ENCODE data around the gene NOSTRIN.
"Not testable (repeated sequence)": the region's sequence is repeated elsewhere in the genome, so short reads cannot be mapped to it uniquely, and the experiment has no call there.

The NOSTRIN gene

GRCh38 chr2:168801961-168802858, at the start of gene NOSTRIN:
TSS of gene NOSTRIN (plus strand) at chr2:168802637. CDS start at chr2:168802647, 10 bp downstream.
- DNase-seq (ENCODE audit: low read depth), result no peak

- DNase-seq (ENCODE audit: low read depth), result no peak
These were observed 48.6 kb upstream of the NOSTRIN start for GRCh38 chr2:168753765-168754329.

- DNase-seq (ENCODE audit: low read depth), result no peak
These were observed 45.2 kb upstream of the NOSTRIN start for GRCh38 chr2:168757223-168757622.

DNA sequence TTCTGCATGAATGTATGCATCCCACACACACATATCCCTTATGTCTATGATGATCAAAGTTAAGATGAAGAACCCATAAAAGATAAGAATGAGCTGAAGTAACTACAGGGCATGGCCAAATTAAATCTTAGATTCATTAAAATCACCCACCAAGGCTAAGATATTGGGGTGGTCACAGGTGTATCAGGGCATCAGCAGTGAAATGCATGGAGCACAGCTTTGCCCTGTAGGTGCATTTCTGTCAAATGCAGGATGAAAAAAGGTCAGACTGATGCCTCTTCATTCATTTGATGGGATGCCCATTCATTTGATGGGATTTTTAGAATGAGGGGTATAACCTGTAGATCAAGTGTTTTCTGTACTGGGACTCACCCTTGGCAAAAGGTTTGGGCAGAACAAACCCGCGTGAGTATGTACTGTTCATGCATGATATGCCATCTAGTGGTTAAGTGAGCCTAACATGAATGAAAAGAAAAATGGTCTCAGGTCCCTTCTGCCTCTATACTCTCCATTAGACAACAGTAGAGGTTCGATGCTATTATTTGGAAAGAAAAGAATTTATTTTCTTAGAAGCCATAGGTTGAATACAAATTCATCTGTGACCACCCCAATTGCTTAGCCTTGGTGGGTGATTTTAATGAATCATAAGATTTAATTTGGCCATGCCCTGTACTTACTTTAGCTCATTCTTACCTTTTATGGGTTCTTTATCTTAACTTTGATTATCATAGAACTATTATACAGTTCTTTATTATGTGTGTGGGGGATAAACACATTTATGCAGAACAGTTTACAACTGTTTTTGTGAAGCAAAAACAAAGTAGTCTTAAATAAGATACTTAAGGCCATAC, 43.2 kb upstream of the NOSTRIN start:
- no peak for DNase-seq (ENCODE audit: low read depth)

DNA sequence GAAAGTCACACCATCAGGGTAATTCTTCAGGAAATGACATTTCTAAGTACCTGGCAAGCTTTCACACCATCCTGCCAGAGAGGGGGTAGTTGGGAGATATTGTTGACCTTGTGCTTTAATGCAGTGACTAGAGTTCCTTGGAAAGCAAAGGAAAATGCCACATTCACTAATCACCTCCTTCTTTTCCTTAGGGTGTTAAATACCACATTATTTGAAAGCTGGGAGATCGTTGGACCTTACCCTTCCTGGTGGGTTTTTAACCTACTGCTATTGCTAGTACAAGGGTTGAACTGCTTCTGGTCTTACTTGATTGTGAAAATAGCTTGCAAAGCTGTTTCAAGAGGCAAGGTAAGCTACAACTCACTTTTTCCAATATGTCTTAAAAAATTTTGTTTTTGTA, 37.0 kb upstream of the NOSTRIN start:
- no peak for DNase-seq (ENCODE audit: low read depth)

GRCh38 chr2:168766600-168766999, 35.8 kb upstream of the NOSTRIN start:
- DNase-seq (ENCODE audit: low read depth), result no peak

GRCh38 chr2:168767258-168767657, 35.2 kb upstream of the NOSTRIN start:
- no peak for DNase-seq (ENCODE audit: low read depth)

GRCh38 chr2:168768357-168768756, 34.1 kb upstream of the NOSTRIN start:
- not testable (repeated sequence) for DNase-seq (ENCODE audit: low read depth)

DNA sequence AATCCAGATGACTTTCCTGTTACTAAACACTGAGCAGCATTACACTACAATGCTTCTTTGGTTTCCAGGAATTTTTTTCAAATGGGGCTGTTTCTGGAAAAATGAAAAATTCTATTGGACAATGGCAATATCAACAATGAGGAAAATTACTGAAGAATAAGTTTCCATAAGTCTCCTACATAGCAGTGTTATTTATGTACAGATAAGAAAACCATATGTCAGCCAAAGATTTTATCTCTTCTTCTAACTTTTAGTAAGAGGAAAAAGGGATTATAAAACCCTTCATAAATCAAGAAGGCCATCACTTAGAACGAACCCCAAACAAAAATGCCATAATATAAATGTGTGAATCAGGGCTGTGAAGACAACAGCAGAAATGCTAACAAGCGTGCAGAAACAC, 31.6 kb upstream of the NOSTRIN start:
- DNase-seq (ENCODE audit: low read depth), result no peak

- DNase-seq (ENCODE audit: low read depth), result no peak
These were observed 29.7 kb upstream of the NOSTRIN start for GRCh38 chr2:168772704-168773103.

DNA sequence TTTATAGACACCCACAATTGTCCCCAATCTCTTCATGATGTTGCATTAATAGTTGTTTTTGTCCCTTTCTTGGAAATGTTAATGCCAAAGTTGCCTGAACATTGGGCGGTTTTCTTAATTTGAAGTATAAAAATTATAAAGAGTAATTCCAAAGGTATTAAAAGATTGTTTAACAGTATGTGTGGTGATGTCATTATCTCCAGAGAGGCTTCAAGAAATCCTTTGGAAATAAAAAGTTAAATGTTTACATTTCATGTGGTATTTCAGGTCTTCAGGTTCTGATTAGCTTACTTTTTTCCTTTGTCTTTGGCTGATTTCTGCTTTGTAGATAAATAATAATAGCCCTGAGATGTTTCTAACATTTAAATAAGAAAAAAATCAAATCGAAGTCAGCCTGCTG, 29.3 kb upstream of the NOSTRIN start:
- no peak for DNase-seq (ENCODE audit: low read depth)

DNA sequence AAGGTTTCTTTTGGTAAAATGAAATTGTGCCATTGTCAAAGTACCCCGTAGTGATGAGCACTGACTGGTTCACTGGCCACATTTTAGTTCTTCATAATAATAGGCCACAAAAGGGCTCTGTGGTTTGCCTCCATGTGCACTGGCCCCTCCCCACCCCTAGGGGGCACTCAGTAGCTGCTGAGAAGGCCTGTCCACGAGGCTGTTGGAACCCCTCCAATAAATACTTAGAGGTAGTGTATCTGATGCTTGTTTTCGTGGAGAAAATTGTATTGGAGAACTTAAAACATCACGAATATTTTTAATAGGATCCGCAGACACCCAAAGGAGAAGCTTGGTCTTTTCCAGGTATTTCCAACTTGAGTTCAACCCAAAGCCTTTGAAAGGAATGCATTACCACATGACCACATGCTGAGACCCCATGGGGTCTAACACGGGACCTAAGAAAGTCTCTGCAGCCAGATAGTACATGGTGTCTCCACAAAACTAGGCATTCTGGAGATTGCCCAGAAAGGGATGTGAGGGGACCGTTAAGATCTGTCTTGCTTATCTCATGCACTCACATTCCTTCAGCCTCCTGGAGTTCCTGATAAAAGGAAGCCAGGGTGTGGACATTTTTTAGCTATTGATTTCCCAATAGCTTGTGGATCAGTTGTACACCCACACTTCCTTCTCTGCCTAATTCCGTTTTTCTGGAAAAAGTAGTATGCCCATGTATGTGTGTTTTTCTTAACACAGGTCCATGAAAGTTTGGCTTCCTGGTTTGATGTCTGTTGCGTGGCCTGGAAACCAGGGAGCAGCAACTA, 28.5 kb upstream of the NOSTRIN start:
- no peak for DNase-seq (ENCODE audit: low read depth)

- no peak for DNase-seq (ENCODE audit: low read depth)
These were observed 26.6 kb upstream of the NOSTRIN start for GRCh38 chr2:168775837-168776236.

- no peak for DNase-seq (ENCODE audit: low read depth)
These were observed 21.8 kb upstream of the NOSTRIN start for GRCh38 chr2:168780669-168781071.

- no peak for DNase-seq (ENCODE audit: low read depth)
These were observed 21.1 kb upstream of the NOSTRIN start for GRCh38 chr2:168781191-168781817.

DNA sequence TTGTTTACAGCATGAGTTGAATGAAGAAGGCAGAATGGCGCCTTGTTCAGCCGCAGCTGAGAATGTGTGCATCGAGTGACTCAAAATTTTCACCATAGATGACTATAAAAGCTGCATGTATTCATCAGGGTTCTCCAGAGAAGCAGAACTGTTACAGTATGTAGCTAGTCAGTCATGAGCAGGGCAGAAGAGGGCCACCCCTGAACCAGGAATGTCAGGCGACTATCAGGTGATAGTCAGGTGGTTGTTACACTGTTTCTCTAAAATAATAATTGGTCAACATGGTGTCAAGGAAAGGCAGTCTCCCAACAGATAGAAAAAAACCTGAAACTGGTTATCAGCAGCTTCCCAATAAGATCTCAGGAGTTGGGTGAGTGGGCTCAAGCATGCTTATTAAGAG, 20.2 kb upstream of the NOSTRIN start:
- DNase-seq (ENCODE audit: low read depth), result no peak

DNA sequence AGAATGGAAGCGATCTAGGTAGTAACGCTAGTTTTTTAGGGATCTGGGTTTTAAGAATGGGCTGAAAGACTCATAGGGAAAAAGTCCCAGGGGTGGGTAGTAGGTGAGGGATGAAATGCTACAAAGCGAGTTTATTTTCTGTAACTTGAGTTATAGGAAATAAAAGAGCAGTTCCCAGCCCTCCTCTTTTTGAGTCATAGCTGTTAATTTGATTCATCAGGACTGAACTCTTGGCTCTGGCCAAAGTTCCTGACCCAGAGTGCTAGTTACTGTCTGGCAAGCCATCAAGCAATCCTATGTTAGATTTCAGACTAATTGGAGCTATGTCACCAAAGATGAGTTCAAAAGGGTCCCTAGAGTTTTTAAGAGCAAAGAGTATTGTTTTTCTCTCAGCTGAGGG, 17.4 kb upstream of the NOSTRIN start:
- no peak for DNase-seq (ENCODE audit: low read depth)

DNA sequence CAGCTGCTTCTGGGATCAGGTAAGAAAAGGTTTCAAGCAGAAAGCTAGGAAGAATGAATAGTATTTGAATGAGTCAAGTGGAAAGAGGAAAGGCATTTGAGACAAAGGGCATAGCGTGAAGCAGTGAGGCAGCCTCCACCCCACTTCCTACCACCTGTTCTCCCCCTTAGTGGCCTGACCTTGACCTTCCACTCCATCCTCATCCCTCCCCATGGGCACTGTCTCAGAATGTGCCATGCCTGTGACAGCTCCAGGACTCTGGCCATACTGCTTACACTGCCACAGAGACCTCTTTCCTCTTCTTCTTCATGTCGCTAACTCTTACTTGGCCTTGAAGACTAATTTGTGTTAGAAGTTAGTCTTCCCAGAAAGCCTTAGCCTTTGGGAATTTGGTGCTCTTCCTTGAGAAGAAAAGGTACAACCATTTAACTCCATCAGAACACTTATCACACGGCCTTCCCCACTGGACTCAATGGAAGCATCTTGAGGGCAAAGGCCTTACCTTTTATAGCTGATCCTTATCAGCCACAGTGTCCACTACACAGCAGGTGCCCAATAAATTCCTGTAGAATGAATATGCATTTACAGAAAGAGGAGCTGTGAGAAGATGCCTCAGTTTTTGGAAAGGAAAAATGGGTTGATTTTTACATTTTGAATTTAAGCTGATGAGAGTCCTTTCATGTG, 15.2 kb upstream of the NOSTRIN start:
- DNase-seq (ENCODE audit: low read depth), result no peak

GRCh38 chr2:168787782-168788376, 14.6 kb upstream of the NOSTRIN start:
- no peak for DNase-seq (ENCODE audit: low read depth)

DNA sequence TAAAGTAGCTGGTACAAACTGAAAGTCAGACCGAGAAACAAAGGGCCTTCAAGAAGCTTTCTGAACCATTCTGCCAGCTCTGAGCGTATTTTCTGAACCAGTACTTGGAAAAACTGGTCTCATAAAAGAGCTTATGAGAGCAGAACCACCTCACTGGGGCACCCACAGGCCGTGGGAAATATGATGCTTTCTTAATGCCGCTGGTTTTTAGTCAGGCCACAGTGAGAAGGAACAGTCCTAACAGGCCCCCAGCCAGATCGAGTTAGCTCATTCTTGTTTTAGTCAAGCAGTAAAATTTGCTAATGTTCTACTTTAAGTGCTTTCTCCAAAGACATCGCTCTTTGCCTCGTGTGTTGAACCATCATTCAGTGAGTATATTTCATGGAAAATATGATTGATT, 12.7 kb upstream of the NOSTRIN start:
- DNase-seq (ENCODE audit: low read depth), result no peak
